HCT116 (cell line): ENCODE results near the gene POLN. TPM values are rescaled to one million over a fixed set of nuclear protein-coding genes. Genes with fewer than 3 reads are reported as not detected.
"Not testable (repeated sequence)": the region's sequence is repeated elsewhere in the genome, so short reads cannot be mapped to it uniquely, and the experiment has no call there.

ENCODE experiments used
- ATAC-seq: fragments of 200-7000 bp; cut with Tn5 transposase; 2 replicates; pipeline ENCODE4 v1.9.1; 2020; ENCODE audit warnings: mild to moderate bottlenecking, moderate library complexity
- BruUV-seq: library from RNA; stranded (reverse); fragments of 400-500 nt; replicated peaks from 2 replicates; lab custom pipeline; 2021; lab: Mats Ljungman, UMichigan
- CTCF ChIA-PET: fragments of 300-600 bp; sonication (Branson Sonifier 250); formaldehyde crosslinking; loops from one replicate; lab custom pipeline; 2021; ENCODE audit warnings: antibody characterized with exemption; lab: Charles Lee
- POLR2A ChIA-PET: fragments of 300-600, 350-600 bp; sonication (Branson Sonifier 250); formaldehyde crosslinking; loops from one replicate; lab custom pipeline; 2021; ENCODE audit warnings: antibody characterized with exemption; lab: Charles Lee
- RAD21 ChIA-PET, 2 experiments: fragments of 300-600 bp; sonication (Branson Sonifier 250); formaldehyde crosslinking; loops; one replicate each; lab custom pipeline; 2023; ENCODE audit warnings: low total read pairs in 2 of 2; ENCODE audit not compliant: uncharacterized antibody in 2 of 2, unreplicated experiment in 2 of 2, low non-redundant PET in 1 of 2; lab: Charles Lee
- DNase-seq: peaks from one replicate; pipeline ENCODE4 v3.0.0-alpha.2; 2010; ENCODE audit warnings: low read depth, low spot score
- H2AFZ ChIP-seq: fragments of 200-600 bp; shearing (Covaris generic), sonication (generic); 2 replicates; pipeline ENCODE4 v1.6.1; 2017; ENCODE audit warnings: low read depth, mixed run types, mixed read lengths, antibody characterized with exemption, low read length; ENCODE audit not compliant: poor library complexity, severe bottlenecking
- H3K27ac ChIP-seq: 2 replicates; pipeline ENCODE4 v1.5.1; 2012; ENCODE audit warnings: low read depth, low read length
- H3K27me3 ChIP-seq: fragments of 200-600 bp; sonication (generic); 2 replicates; pipeline ENCODE4 v1.6.1; 2016; ENCODE audit warnings: mixed run types, low read length, mixed read lengths; ENCODE audit not compliant: insufficient read depth
- H3K36me3 ChIP-seq, 2 experiments: fragments of 200-500 bp in 1 of 2; fragments of 200-600 bp in 1 of 2; sonication (Bioruptor generic) in 1 of 2; sonication (generic) in 1 of 2; 2 replicates each; pipeline versions ENCODE4 v1.5.1 to v1.6.1; 2014 to 2016; ENCODE audit warnings: low read length in 2 of 2, inconsistent platforms in 1 of 2, mixed read lengths in 1 of 2, mixed run types in 1 of 2; ENCODE audit not compliant: insufficient read depth in 2 of 2, control insufficient read depth in 1 of 2
- H3K4me1 ChIP-seq, 2 experiments: fragments of 200-600 bp in 1 of 2; sonication (generic) in 1 of 2; 2 replicates each; pipeline versions ENCODE4 v1.5.1 to v1.6.1; 2012 to 2017; ENCODE audit warnings: low read length in 2 of 2, inconsistent platforms in 1 of 2, mild to moderate bottlenecking in 1 of 2, mixed read lengths in 1 of 2, mixed run types in 1 of 2, moderate library complexity in 1 of 2; ENCODE audit not compliant: insufficient read depth in 2 of 2, control insufficient read depth in 1 of 2
- H3K4me2 ChIP-seq: fragments of 200-600 bp; sonication (generic); 2 replicates; pipeline ENCODE4 v1.6.1; 2017; ENCODE audit warnings: mixed run types, low read length, mixed read lengths
- H3K4me3 ChIP-seq, 2 experiments: fragments of 200-600 bp in 1 of 2; sonication (generic) in 1 of 2; replicated peaks in 1 of 2; 2 replicates each; pipeline ENCODE4 v1.5.1; 2011 to 2016; ENCODE audit warnings: low read length in 2 of 2, control low read depth in 1 of 2, low read depth in 1 of 2, mild to moderate bottlenecking in 1 of 2, mixed read lengths in 1 of 2, mixed run types in 1 of 2
- H3K79me2 ChIP-seq: fragments of 200-600 bp; sonication (generic); 2 replicates; pipeline ENCODE4 v1.6.1; 2017; ENCODE audit warnings: mild to moderate bottlenecking, mixed run types, low read length, moderate library complexity, mixed read lengths; ENCODE audit not compliant: insufficient read depth
- H3K9ac ChIP-seq: fragments of 200-600 bp; sonication (generic); 2 replicates; pipeline ENCODE4 v1.6.1; 2016; ENCODE audit warnings: low read length, mixed read lengths
- H3K9me2 ChIP-seq: fragments of 200-600 bp; sonication (generic), shearing (Covaris generic); 2 replicates; pipeline ENCODE4 v1.6.1; 2017; ENCODE audit warnings: mixed run types, mild to moderate bottlenecking, moderate library complexity; ENCODE audit not compliant: insufficient read depth
- H3K9me3 ChIP-seq, 2 experiments: fragments of 200-500 bp in 1 of 2; fragments of 200-600 bp in 1 of 2; sonication (Bioruptor generic) in 1 of 2; sonication (generic) in 1 of 2; 2 replicates each; pipeline ENCODE4 v1.6.1; 2014 to 2017; ENCODE audit warnings: low read length in 2 of 2, mixed read lengths in 2 of 2, inconsistent platforms in 1 of 2, low read depth in 1 of 2, mild to moderate bottlenecking in 1 of 2, mixed run types in 1 of 2, moderate library complexity in 1 of 2; ENCODE audit not compliant: control insufficient read depth in 1 of 2, insufficient read depth in 1 of 2
- H4K20me1 ChIP-seq: fragments of 200-600 bp; sonication (generic), shearing (Covaris generic); 2 replicates; pipeline ENCODE4 v1.6.1; 2017; ENCODE audit warnings: mixed run types, mild to moderate bottlenecking, moderate library complexity; ENCODE audit not compliant: insufficient read depth
- CEBPB ChIP-seq: IDR thresholded peaks from 2 replicates; pipeline ENCODE4 v1.6.1; 2012; ENCODE audit warnings: low read depth
- ELF1 ChIP-seq: IDR thresholded peaks from 2 replicates; pipeline ENCODE4 v1.6.1; 2012; ENCODE audit warnings: low read depth, borderline replicate concordance
- EZH2phosphoT487 ChIP-seq: fragments of 200-600 bp; IDR thresholded peaks from 2 replicates; pipeline ENCODE4 v1.6.1; 2018; ENCODE audit warnings: antibody characterized with exemption, borderline replicate concordance
- JUND ChIP-seq: IDR thresholded peaks from 2 replicates; pipeline ENCODE4 v1.6.1; 2012
- ZBTB33 ChIP-seq: IDR thresholded peaks from 2 replicates; pipeline ENCODE4 v1.6.1; 2011; ENCODE audit warnings: mild to moderate bottlenecking, low read length, moderate library complexity; ENCODE audit not compliant: insufficient replicate concordance; ENCODE audit errors: extremely low read depth
- intact Hi-C: fragments of 100-400 bp; cut with micrococcal nuclease; formaldehyde crosslinking; loops from 2 replicates; pipeline ENCODE4 v1.10.0; 2022
- total RNA-seq: library from RNA; stranded (reverse); gene quantifications from one replicate; pipeline ENCODE4 v1.2.1, GENCODE V29; 2021; ENCODE audit not compliant: unreplicated experiment

The POLN gene
- total RNA-seq, 1 experiment from 2014 or later, result 3.1 TPM

DNA sequence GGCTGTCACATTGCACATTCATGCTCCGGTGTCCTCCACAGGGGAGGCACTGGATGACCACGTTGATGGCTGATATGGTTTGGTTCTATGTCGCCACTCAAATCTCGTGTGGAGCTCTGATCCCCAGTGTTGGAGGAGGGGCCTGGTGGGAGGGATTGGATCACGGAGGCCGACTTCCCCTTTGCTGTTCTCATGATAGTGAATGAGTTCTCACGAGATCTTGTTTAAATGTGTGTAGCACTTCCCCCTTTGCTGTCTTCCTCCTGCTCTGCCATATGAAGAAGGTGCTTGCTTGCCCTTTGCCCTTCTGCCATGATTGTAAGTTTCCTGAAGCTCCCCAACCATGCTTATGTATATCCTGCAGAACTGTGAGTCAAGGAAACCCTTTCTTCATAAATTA lies 205.1 kb downstream of the POLN start:
- BruUV-seq, result no TSS peak
- RAD21 ChIA-PET, result no interaction called here
- Histone ChIP-seq H3K9me2 (no peaks in the 10 kb centered on the region), H3K9me3 (no peaks in the 10 kb centered on the region), H3K27me3 (no peaks in the 10 kb centered on the region), H3K4me2 (no peak overlapping the region), H3K4me3 (no peak overlapping the region), H4K20me1 (no peaks in the 10 kb centered on the region), H3K4me1 (peaks cover 0 to 9% of the 10 kb centered on the region in 2 experiments; a peak in 1 of 4 replicates), H3K27ac (no peak overlapping the region), H3K79me2 (no peaks in the 10 kb centered on the region), H3K36me3 (no peaks in the 10 kb centered on the region), H3K9ac (no peak overlapping the region), H2AFZ (no peak overlapping the region)
- CTCF ChIA-PET, result no interaction called here
- intact Hi-C loops, result no loop called here
- ATAC-seq, result no peak
- DNase-seq, result no peak
- TF ChIP-seq CEBPB (no peak), EZH2phosphoT487 (no peak), ELF1 (no peak), JUND (no peak), ZBTB33 (no peak)
- POLR2A ChIA-PET, result no interaction called here

DNA sequence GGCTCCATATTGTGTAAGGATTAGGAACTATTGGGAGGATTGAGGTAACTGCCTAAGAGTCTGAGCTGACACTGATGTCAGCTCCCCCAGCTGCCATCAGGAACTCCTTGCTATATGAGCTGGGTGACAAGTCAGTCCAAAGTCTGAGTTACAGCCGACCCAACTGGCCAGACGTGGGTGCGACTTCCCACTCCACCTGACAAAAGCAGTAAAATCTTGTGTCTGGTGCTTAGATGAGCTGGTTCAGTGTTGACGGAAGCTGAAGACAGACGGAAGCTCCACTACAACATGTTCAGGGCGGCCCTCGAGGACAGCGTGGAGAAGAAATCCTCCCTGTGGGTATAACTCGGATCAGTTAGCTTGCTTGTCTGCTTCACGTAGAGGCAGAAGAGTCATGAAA lies 205.6 kb downstream of the POLN start:
- Histone ChIP-seq H4K20me1 (no peaks in the 10 kb centered on the region), H3K27me3 (no peaks in the 10 kb centered on the region), H3K4me2 (no peak overlapping the region), H3K36me3 (no peaks in the 10 kb centered on the region), H2AFZ (no peak overlapping the region), H3K4me1 (peaks cover 0 to 5% of the 10 kb centered on the region in 2 experiments; a peak in 1 of 4 replicates), H3K9me3 (no peaks in the 10 kb centered on the region), H3K79me2 (no peaks in the 10 kb centered on the region), H3K4me3 (no peak overlapping the region), H3K9me2 (no peaks in the 10 kb centered on the region)
- ATAC-seq, result no peak
- DNase-seq, result no peak
- intact Hi-C loops, result no loop called here
- POLR2A ChIA-PET, result no interaction called here
- BruUV-seq, result no TSS peak
- RAD21 ChIA-PET, result no interaction called here
- no peak for TF ChIP-seq EZH2phosphoT487
- TF ChIP-seq, all 23 proteins: peak for 0
- CTCF ChIA-PET, result no interaction called here
- H3K9ac ChIP-seq, result no peak overlapping the region
- H3K27ac ChIP-seq, result no peak overlapping the region

DNA sequence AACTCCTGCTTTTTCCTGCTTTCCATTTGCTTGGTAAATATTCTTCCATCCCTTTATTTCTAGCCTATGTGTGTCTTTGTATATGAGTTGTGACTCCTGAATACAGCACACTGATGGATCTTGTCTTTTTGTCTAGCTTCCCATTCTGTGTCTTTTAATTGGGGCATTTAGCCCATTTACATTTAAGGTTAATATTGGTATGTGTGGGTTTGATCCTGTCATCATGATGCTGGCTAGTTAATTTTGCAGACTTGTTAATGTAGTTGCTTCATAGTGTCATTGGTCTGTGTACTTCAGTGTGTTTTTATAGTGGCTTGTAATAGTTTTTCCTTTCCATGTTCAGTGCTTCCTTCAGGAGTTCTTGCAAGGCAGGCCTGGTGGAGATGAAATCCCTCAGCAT lies 210.8 kb downstream of the POLN start:
- POLR2A ChIA-PET, BruUV-seq, CTCF ChIA-PET: not testable (repeated sequence)

DNA sequence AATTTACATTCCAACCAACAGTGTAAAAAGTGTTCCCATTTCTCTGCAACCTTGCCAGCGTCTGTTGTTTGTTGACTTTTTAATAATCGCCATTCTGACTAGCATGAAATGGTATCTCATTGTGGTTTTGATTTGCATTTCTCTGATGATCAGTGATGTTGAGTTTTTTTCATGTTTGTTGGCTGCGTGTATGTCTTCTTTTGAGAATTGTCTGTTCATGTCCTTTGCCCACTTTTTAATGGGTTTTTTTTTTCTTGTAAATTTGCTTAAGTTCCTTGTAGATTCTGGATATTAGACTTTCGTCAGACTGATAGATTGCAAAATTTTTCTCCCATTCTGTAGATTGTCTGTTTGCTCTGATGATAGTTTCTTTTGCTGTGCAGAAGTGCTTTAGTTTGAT lies 214.8 kb downstream of the POLN start:
- POLR2A ChIA-PET, H3K4me2 ChIP-seq, H3K4me1 ChIP-seq, H4K20me1 ChIP-seq, H3K36me3 ChIP-seq, BruUV-seq, H3K27ac ChIP-seq, RAD21 ChIA-PET, H3K79me2 ChIP-seq, H3K27me3 ChIP-seq, H3K9ac ChIP-seq, H3K9me3 ChIP-seq, H3K9me2 ChIP-seq, intact Hi-C loops, H3K4me3 ChIP-seq, DNase-seq, CTCF ChIA-PET, ATAC-seq, H2AFZ ChIP-seq: not testable (repeated sequence)

More for the DNA sequence above, 210.8 kb downstream of the POLN start:
- H4K20me1 ChIP-seq, H3K27me3 ChIP-seq, H3K4me3 ChIP-seq, H3K9ac ChIP-seq, RAD21 ChIA-PET, intact Hi-C loops, H3K27ac ChIP-seq, H3K9me2 ChIP-seq, ATAC-seq, H3K79me2 ChIP-seq, H3K4me2 ChIP-seq, H3K9me3 ChIP-seq, H3K36me3 ChIP-seq, H3K4me1 ChIP-seq, H2AFZ ChIP-seq, DNase-seq: not testable (repeated sequence)
